Psoas muscle (tissue), 8 donors: ENCODE measurements around the gene IFT88. TPM values are rescaled to one million over a fixed set of nuclear protein-coding genes. Genes with fewer than 3 reads are reported as not detected.
A peak's percentile ranks its signal among the peaks of the same experiment; 100 is the strongest.

ENCODE experiments used
- ATAC-seq, 4 donors: fragments of 200-7000 bp; cut with Tn5 transposase; one replicate each; pipeline ENCODE4 v1.9.1; 2020; ENCODE audit warnings: moderate library complexity in 3 of 4, mild to moderate bottlenecking in 2 of 4
- DNase-seq, 2 donors: peaks; one replicate each; pipeline ENCODE4 v3.0.0-alpha.2; 2020
- H3K27ac ChIP-seq: fragments of 200-600 bp; one replicate; pipeline ENCODE4 v1.8.0; 2022
- H3K27me3 ChIP-seq, 3 donors: fragments of 200-600 bp in 1 of 3; one replicate each; pipeline versions ENCODE4 v1.6.1 to v1.8.0; 2013 to 2022; ENCODE audit warnings: low read length in 2 of 3, mild to moderate bottlenecking in 2 of 3, moderate library complexity in 1 of 3; ENCODE audit not compliant: insufficient read depth in 3 of 3
- H3K36me3 ChIP-seq, 2 donors: fragments of 200-600 bp in 1 of 2; one replicate each; pipeline versions ENCODE4 v1.6.1 to v1.8.0; 2013 to 2022; ENCODE audit warnings: low read depth in 1 of 2, mild to moderate bottlenecking in 1 of 2, moderate library complexity in 1 of 2; ENCODE audit not compliant: insufficient read depth in 1 of 2
- H3K4me1 ChIP-seq: fragments of 200-600 bp; one replicate; pipeline ENCODE4 v1.8.0; 2022
- H3K4me3 ChIP-seq: fragments of 200-600 bp; one replicate; pipeline ENCODE4 v1.8.0; 2022; ENCODE audit warnings: mild to moderate bottlenecking
- H3K9me3 ChIP-seq: fragments of 200-600 bp; one replicate; pipeline ENCODE4 v1.8.0; 2022
- CTCF ChIP-seq: fragments of 200-600 bp; IDR thresholded peaks from one replicate; pipeline ENCODE4 v1.8.0; 2022; ENCODE audit warnings: antibody characterized with exemption
- WGBS, 3 donors: extraction: QIAGEN DNeasy Blood & Tissue Kit; methylation state at CpG; one replicate each; pipeline versions ENCODE4 v1.1.6 to v1.1.7; 2013; 5-methylcytosine and 5-hydroxymethylcytosine counted together
- intact Hi-C, 2 donors: fragments of 100-400 bp; cut with DNase I; formaldehyde crosslinking; loops; one replicate each; pipeline versions ENCODE4 v1.11.0 to v1.14.2; 2022
- polyA plus RNA-seq, 3 donors: library from polyadenylated mRNA; stranded (reverse); fragments of 200-250 nt; gene quantifications; one replicate each; pipeline ENCODE4 v1.2.3, GENCODE V29; 2013
- total RNA-seq, 4 donors: library from RNA; stranded (reverse); fragmentation: NEBNext Ultra II Directional in 2 of 4; extraction: Animal tissue kit (Norgen Biotek cat#: 25700) in 2 of 4; gene quantifications; one replicate each; pipeline versions ENCODE4 v1.2.1 to v1.2.4, GENCODE V29; 2021 to 2023
- donor health status: healthy with polysubstance abuse.
- donor health status: DM: no; HTN: no; CAD: no; lungs with moderate emphysema.
- donor health status: Bipolar disorder and iron deficiency.
- donor health status: healthy.
- donor health status: DM: yes; HTN: yes; CAD: no.
- donor health status: DM: no; HTN: no; CAD: no.
- donor health status: DM: no; HTN: no; CAD: no.
- donor health status: DM: yes; HTN: yes; CAD: no.

Gene IFT88
- total and polyA plus RNA-seq, 7 donors, result 3.9 to 9.8 (median 4.6) TPM

- intact Hi-C loops, result loop anchor here (2.0 to 5.0 kb wide), 3 partner anchors 114 to 212 kb away; no protein-coding TSS in a partner anchor
- peak overlapping the region; percentile 44 for H3K4me3 ChIP-seq
- no peak for DNase-seq
- no peaks in the 10 kb centered on the region for H3K9me3 ChIP-seq
- H3K27ac ChIP-seq, result peak overlapping the region; percentile 91
- ATAC-seq, result peak in 1 of 4 donors; percentile 19
- H3K4me1 ChIP-seq, result no peaks in the 10 kb centered on the region
- 8 to 20% (median 13%) methylated on average over 11 of the region's 11 CpGs for WGBS, 3 donors
- no peaks in the 10 kb centered on the region for H3K27me3 ChIP-seq
- no peaks in the 10 kb centered on the region for H3K36me3 ChIP-seq
- no peak for TF ChIP-seq CTCF
Measured at GRCh38 chr13:20713014-20713376, 146.0 kb downstream of the IFT88 start.

- H3K27ac ChIP-seq, result peak overlapping the region; percentile 91
- DNase-seq (peak; percentile 59 to 75), ATAC-seq (peak; percentile 16 to 33 (median 23))
- H3K36me3 ChIP-seq, result no peaks in the 10 kb centered on the region
- H3K4me3 ChIP-seq, result peak overlapping the region; percentile 65
- WGBS, 3 donors, result 20 to 32% (median 29%) methylated on average over 11 of the region's 11 CpGs
- intact Hi-C loops, result loop anchor here (2.0 to 5.0 kb wide), 3 partner anchors 114 to 211 kb away; no protein-coding TSS in a partner anchor
- H3K4me1 ChIP-seq, result no peaks in the 10 kb centered on the region
- H3K27me3 ChIP-seq, result no peaks in the 10 kb centered on the region
- no peaks in the 10 kb centered on the region for H3K9me3 ChIP-seq
- TF ChIP-seq CTCF, result no peak
Measured at GRCh38 chr13:20713751-20714150, 146.8 kb downstream of the IFT88 start.

DNA sequence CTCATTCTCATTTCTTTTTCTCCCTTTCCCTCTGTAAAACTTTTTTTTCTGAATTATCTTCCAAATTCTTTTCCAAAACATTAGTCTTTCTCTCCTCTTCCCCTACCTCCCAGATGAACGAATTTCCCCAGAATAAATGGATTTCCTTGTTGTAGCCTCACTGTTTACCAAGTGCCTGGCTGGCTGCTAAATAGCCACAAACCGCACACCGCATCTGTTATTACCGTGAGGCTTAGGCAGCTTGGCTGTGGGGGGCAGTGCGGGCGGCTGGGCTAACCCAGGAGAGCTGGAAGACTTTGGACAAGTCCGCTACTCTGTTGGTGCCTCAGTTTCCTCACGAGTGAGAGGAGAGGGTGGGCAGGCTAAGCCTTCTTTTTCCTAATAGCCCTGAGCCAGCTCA lies 147.2 kb downstream of the IFT88 start:
- 26 to 42% (median 31%) methylated on average over 8 of the region's 8 CpGs for WGBS, 3 donors
- Histone ChIP-seq H3K27ac (peak overlapping the region; percentile 91), H3K9me3 (no peaks in the 10 kb centered on the region), H3K4me1 (no peaks in the 10 kb centered on the region), H3K27me3 (no peaks in the 10 kb centered on the region), H3K36me3 (no peaks in the 10 kb centered on the region), H3K4me3 (peak overlapping the region; percentile 65)
- no peak for DNase-seq
- intact Hi-C loops, result loop anchor here in 1 of 2 donors (5.0 kb wide), 1 partner anchor 113 kb away; no protein-coding TSS in a partner anchor
- ATAC-seq, result peak; percentile 0 to 10 (median 2)
- TF ChIP-seq CTCF, result no peak

GRCh38 chr13:20714563-20715329 lies 147.8 kb downstream of the IFT88 start:
- H3K9me3 ChIP-seq, result no peaks in the 10 kb centered on the region
- DNase-seq (peak; percentile 84 to 89), ATAC-seq (peak; percentile 37 to 43 (median 40))
- H3K27me3 ChIP-seq, result no peaks in the 10 kb centered on the region
- H3K36me3 ChIP-seq, result no peaks in the 10 kb centered on the region
- peak overlapping the region; percentile 91 for H3K27ac ChIP-seq
- no peak for TF ChIP-seq CTCF
- peak overlapping the region; percentile 65 for H3K4me3 ChIP-seq
- intact Hi-C loops, result loop anchor here in 1 of 2 donors (5.0 kb wide), 1 partner anchor 113 kb away; no protein-coding TSS in a partner anchor
- H3K4me1 ChIP-seq, result no peaks in the 10 kb centered on the region
- 12 to 19% (median 15%) methylated on average over 9 of the region's 9 CpGs for WGBS, 3 donors
